Neural cell (in vitro differentiated cells): ENCODE measurements around the gene TSEN2. TPM values are rescaled to one million over a fixed set of nuclear protein-coding genes. Genes with fewer than 3 reads are reported as not detected.

ENCODE experiments used
- H2AFZ ChIP-seq: fragments of 200-600, 300-800 bp; sonication (generic), shearing (Covaris generic); 2 replicates; pipeline ENCODE4 v1.6.0; 2014; ENCODE audit warnings: low read depth, mild to moderate bottlenecking, antibody characterized with exemption, low read length, moderate library complexity
- H3F3A ChIP-seq: fragments of 200-600 bp; shearing (Covaris generic); 2 replicates; pipeline ENCODE4 v1.6.1; 2016; ENCODE audit warnings: mild to moderate bottlenecking, moderate library complexity, mixed read lengths, antibody characterized with exemption, low read length; ENCODE audit not compliant: insufficient read depth, poor library complexity, severe bottlenecking
- H3K27ac ChIP-seq: fragments of 200-600, 300-800 bp; sonication (generic), shearing (Covaris generic); 2 replicates; pipeline ENCODE4 v1.5.1; 2014; ENCODE audit warnings: mild to moderate bottlenecking, low read length, moderate library complexity
- H3K27me3 ChIP-seq: fragments of 300-800, 200-600 bp; sonication (generic), shearing (Covaris generic); 2 replicates; pipeline ENCODE4 v1.6.0; 2014; ENCODE audit warnings: mild to moderate bottlenecking, low read depth, low read length, moderate library complexity; ENCODE audit not compliant: insufficient read depth
- H3K36me3 ChIP-seq: fragments of 300-800, 200-600 bp; sonication (generic), shearing (Covaris generic); 2 replicates; pipeline ENCODE4 v1.5.1; 2014; ENCODE audit warnings: mild to moderate bottlenecking, antibody characterized with exemption, low read length, moderate library complexity; ENCODE audit not compliant: insufficient read depth
- H3K4me2 ChIP-seq: fragments of 300-800, 200-600 bp; sonication (generic), shearing (Covaris generic); 2 replicates; pipeline ENCODE4 v1.6.0; 2014; ENCODE audit warnings: mild to moderate bottlenecking, low read length
- H3K4me3 ChIP-seq: fragments of 300-800, 200-600 bp; sonication (generic), shearing (Covaris generic); 2 replicates; pipeline ENCODE4 v1.5.1; 2014; ENCODE audit warnings: mild to moderate bottlenecking, low read length, moderate library complexity
- H3K79me2 ChIP-seq: fragments of 200-600 bp; shearing (Covaris generic); replicated peaks from 2 replicates; pipeline ENCODE4 v1.6.0; 2014; ENCODE audit warnings: mild to moderate bottlenecking, low read length, moderate library complexity; ENCODE audit not compliant: insufficient read depth
- H3K9ac ChIP-seq: fragments of 300-800, 200-600 bp; sonication (generic), shearing (Covaris generic); 2 replicates; pipeline ENCODE4 v1.6.1; 2016; ENCODE audit warnings: mild to moderate bottlenecking, low read length, mixed read lengths
- H3K9me2 ChIP-seq: fragments of 200-600 bp; shearing (Covaris generic); 2 replicates; pipeline ENCODE4 v1.6.1; 2016; ENCODE audit warnings: mild to moderate bottlenecking, low read length, mixed read lengths; ENCODE audit not compliant: insufficient read depth
- H3K9me3 ChIP-seq: fragments of 200-600, 300-800 bp; sonication (generic), shearing (Covaris generic); 2 replicates; pipeline ENCODE4 v1.6.1; 2016; ENCODE audit warnings: mild to moderate bottlenecking, mixed run types, low read length, moderate library complexity, mixed read lengths
- H4K20me1 ChIP-seq: fragments of 200-600 bp; shearing (Covaris generic); 2 replicates; pipeline ENCODE4 v1.6.1; 2016; ENCODE audit warnings: mild to moderate bottlenecking, mixed run types; ENCODE audit not compliant: insufficient read depth
- EP300 ChIP-seq: fragments of 450-650 bp; conservative IDR thresholded peaks from 2 replicates; pipeline ENCODE4 v1.6.1; 2014; ENCODE audit warnings: antibody characterized with exemption, mild to moderate bottlenecking, moderate library complexity; ENCODE audit not compliant: poor library complexity, severe bottlenecking
- EZH2 ChIP-seq: fragments of 200-600, 300-800 bp; shearing (Covaris generic), sonication (generic); IDR thresholded peaks from 2 replicates; pipeline ENCODE4 v1.6.1; 2014; ENCODE audit warnings: antibody characterized with exemption, low read length, borderline replicate concordance, mild to moderate bottlenecking; ENCODE audit not compliant: insufficient read depth, poor library complexity, severe bottlenecking
- MXI1 ChIP-seq: fragments of 450-650 bp; conservative IDR thresholded peaks from 2 replicates; pipeline ENCODE4 v1.6.1; 2014; ENCODE audit warnings: antibody characterized with exemption, mild to moderate bottlenecking; ENCODE audit not compliant: poor library complexity, severe bottlenecking
- POLR2AphosphoS5 ChIP-seq: IDR thresholded peaks from 2 replicates; pipeline ENCODE4 v1.6.1; 2012
- RAD21 ChIP-seq: fragments of 450-650 bp; conservative IDR thresholded peaks from 2 replicates; pipeline ENCODE4 v1.6.1; 2014; ENCODE audit warnings: antibody characterized with exemption, mild to moderate bottlenecking, moderate library complexity
- SMC3 ChIP-seq: fragments of 450-650 bp; conservative IDR thresholded peaks from 2 replicates; pipeline ENCODE4 v1.6.1; 2014; ENCODE audit warnings: antibody characterized with exemption, mild to moderate bottlenecking, moderate library complexity; ENCODE audit not compliant: poor library complexity
- polyA plus RNA-seq: library from polyadenylated mRNA; depleted of rRNA; stranded (reverse); fragments of >200 nt; gene quantifications from 2 replicates; pipeline ENCODE4 v1.2.3, GENCODE V29; 2014
- TF ChIP-seq, protein P1 (sequence below): fragments of 450-650 bp; IDR thresholded peaks from 2 replicates; pipeline ENCODE4 v1.5.1; 2014; ENCODE audit warnings: antibody characterized with exemption, mild to moderate bottlenecking, moderate library complexity; ENCODE audit not compliant: poor library complexity, severe bottlenecking
- TF ChIP-seq, protein P2 (sequence below): IDR thresholded peaks from 2 replicates; pipeline ENCODE4 v1.6.1; 2012; ENCODE audit warnings: borderline replicate concordance

Gene TSEN2
- polyA plus RNA-seq, 1 donor from 2014 or later: 22.6 TPM

DNA sequence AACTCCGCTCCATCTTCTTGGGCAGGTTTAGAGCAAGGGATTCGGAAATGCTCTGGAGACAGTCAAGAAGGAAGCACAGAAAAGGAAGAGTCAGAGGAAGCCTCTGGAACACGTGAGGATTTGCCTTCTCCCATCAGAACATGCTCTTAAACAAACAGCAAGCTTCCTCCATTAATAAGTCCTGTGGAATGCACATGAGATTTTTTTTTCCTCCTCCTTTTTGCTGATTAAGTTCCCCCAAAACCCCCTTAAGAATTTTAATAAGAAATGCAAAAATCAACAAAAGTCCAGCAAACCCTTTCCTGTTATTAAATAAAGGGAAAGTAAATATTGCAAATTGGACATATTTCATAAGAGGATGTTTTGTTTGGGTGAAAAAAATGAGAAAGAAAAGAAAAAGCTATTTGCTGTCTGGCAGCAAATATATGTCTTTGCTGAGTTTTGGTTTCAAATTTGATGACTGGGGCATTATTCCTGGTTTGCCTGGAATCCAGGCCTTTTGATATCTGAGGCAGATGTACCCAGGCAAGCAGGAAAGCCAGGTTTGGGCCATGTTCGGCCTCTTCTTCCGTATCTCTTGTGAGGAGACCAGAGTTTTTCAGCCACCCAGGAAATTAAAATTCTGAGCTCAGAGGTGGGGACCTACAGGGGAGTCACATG is 7.9 kb upstream of the TSEN2 start:
- no peaks in the 10 kb centered on the region for H3K79me2 ChIP-seq

DNA sequence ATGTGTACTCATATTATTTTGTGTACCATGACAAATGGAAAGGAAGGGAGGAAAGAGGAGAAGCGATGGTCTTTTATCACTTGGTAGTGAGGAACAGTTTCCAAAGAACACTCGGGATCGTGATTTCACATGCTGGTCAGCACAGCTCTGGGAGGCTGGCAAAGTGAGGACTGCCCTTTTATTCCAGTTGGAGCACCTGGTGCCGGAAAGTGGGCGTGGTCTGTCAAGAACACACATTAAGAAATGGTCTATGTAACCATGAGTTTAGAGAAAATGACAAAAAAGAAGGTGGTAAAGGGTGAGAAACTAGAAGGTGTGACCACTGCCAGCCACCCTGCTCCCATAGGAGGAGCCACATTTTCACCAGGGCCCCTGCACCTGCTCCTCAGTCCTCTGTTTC is 7.0 kb upstream of the TSEN2 start:
- Histone ChIP-seq H3K4me3 (no peak overlapping the region), H3K27me3 (no peaks in the 10 kb centered on the region), H4K20me1 (no peaks in the 10 kb centered on the region), H3K9me2 (no peaks in the 10 kb centered on the region), H3K79me2 (no peaks in the 10 kb centered on the region), H2AFZ (no peak overlapping the region), H3K4me2 (no peak overlapping the region), H3K27ac (no peak overlapping the region), H3K36me3 (no peaks in the 10 kb centered on the region), H3K9me3 (no peaks in the 10 kb centered on the region), H3K9ac (no peak overlapping the region), H3F3A (no peaks in the 10 kb centered on the region)
- TF ChIP-seq MXI1: no peak
- no peak for TF ChIP-seq RAD21
- TF ChIP-seq, protein P1, sequence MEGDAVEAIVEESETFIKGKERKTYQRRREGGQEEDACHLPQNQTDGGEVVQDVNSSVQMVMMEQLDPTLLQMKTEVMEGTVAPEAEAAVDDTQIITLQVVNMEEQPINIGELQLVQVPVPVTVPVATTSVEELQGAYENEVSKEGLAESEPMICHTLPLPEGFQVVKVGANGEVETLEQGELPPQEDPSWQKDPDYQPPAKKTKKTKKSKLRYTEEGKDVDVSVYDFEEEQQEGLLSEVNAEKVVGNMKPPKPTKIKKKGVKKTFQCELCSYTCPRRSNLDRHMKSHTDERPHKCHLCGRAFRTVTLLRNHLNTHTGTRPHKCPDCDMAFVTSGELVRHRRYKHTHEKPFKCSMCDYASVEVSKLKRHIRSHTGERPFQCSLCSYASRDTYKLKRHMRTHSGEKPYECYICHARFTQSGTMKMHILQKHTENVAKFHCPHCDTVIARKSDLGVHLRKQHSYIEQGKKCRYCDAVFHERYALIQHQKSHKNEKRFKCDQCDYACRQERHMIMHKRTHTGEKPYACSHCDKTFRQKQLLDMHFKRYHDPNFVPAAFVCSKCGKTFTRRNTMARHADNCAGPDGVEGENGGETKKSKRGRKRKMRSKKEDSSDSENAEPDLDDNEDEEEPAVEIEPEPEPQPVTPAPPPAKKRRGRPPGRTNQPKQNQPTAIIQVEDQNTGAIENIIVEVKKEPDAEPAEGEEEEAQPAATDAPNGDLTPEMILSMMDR: no peak
- no peak for TF ChIP-seq EP300
- TF ChIP-seq, protein P2, sequence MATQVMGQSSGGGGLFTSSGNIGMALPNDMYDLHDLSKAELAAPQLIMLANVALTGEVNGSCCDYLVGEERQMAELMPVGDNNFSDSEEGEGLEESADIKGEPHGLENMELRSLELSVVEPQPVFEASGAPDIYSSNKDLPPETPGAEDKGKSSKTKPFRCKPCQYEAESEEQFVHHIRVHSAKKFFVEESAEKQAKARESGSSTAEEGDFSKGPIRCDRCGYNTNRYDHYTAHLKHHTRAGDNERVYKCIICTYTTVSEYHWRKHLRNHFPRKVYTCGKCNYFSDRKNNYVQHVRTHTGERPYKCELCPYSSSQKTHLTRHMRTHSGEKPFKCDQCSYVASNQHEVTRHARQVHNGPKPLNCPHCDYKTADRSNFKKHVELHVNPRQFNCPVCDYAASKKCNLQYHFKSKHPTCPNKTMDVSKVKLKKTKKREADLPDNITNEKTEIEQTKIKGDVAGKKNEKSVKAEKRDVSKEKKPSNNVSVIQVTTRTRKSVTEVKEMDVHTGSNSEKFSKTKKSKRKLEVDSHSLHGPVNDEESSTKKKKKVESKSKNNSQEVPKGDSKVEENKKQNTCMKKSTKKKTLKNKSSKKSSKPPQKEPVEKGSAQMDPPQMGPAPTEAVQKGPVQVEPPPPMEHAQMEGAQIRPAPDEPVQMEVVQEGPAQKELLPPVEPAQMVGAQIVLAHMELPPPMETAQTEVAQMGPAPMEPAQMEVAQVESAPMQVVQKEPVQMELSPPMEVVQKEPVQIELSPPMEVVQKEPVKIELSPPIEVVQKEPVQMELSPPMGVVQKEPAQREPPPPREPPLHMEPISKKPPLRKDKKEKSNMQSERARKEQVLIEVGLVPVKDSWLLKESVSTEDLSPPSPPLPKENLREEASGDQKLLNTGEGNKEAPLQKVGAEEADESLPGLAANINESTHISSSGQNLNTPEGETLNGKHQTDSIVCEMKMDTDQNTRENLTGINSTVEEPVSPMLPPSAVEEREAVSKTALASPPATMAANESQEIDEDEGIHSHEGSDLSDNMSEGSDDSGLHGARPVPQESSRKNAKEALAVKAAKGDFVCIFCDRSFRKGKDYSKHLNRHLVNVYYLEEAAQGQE: no peak
- TF ChIP-seq SMC3: no peak
- TF ChIP-seq POLR2AphosphoS5: no peak
- TF ChIP-seq EZH2: no peak

More for the DNA sequence above, 7.9 kb upstream of the TSEN2 start:
- Histone ChIP-seq H3K4me2 (no peak overlapping the region), H3F3A (no peaks in the 10 kb centered on the region), H3K27ac (no peak overlapping the region), H3K4me3 (no peak overlapping the region), H3K27me3 (no peaks in the 10 kb centered on the region), H4K20me1 (no peaks in the 10 kb centered on the region), H3K36me3 (no peaks in the 10 kb centered on the region), H3K9ac (no peak overlapping the region), H3K9me3 (no peaks in the 10 kb centered on the region), H2AFZ (no peak overlapping the region), H3K9me2 (no peaks in the 10 kb centered on the region)
- TF ChIP-seq, protein P1: no peak
- TF ChIP-seq SMC3: no peak
- no peak for TF ChIP-seq EP300
